Left ventricle myocardium superior (tissue), 1 donor: ENCODE measurements around the gene HOXC5. TPM values are rescaled to one million over a fixed set of nuclear protein-coding genes. Genes with fewer than 3 reads are reported as not detected.
"Not testable (repeated sequence)": the region's sequence is repeated elsewhere in the genome, so short reads cannot be mapped to it uniquely, and the experiment has no call there.

ENCODE experiments used
- ATAC-seq: fragments of 200-7000 bp; cut with Tn5 transposase; one replicate; pipeline ENCODE4 v1.9.1; 2020; ENCODE audit warnings: mild to moderate bottlenecking, moderate library complexity
- DNase-seq: peaks from one replicate; pipeline ENCODE4 v3.0.0-alpha.2; 2020
- intact Hi-C: fragments of 100-400 bp; cut with micrococcal nuclease; formaldehyde crosslinking; loops from one replicate; pipeline ENCODE4 v1.11.0; 2022
- microRNA-seq: library from miRNA; unstranded; fragments of <30 nt; microRNA quantifications from one replicate; pipeline ENCODE4 v1.2.0, GENCODE V29; 2020; ENCODE audit warnings: borderline number of aligned reads
- total RNA-seq: library from RNA; stranded (reverse); fragmentation: NEBNext Ultra II Directional; extraction: Animal tissue kit (Norgen Biotek cat#: 25700); gene quantifications from one replicate; pipeline ENCODE4 v1.2.1, GENCODE V29; 2021
- donor health status: DM: no; HTN: yes; CAD: no; lungs with severe emphysema.

Gene HOXC5
- total RNA-seq, 1 donor from 2014 or later: not detected

- DNase-seq, intact Hi-C loops, ATAC-seq: not testable (repeated sequence)
Measured at GRCh38 chr12:54077843-54078242, 45.0 kb downstream of the HOXC5 start.

- intact Hi-C loops, ATAC-seq, DNase-seq: not testable (repeated sequence)
Measured at GRCh38 chr12:54079115-54079514, 46.3 kb downstream of the HOXC5 start.

- intact Hi-C loops, DNase-seq, ATAC-seq: not testable (repeated sequence)
Measured at GRCh38 chr12:54080008-54080924, 47.4 kb downstream of the HOXC5 start.

- ATAC-seq, DNase-seq, intact Hi-C loops: not testable (repeated sequence)
Measured at GRCh38 chr12:54081053-54081514, 48.2 kb downstream of the HOXC5 start.

GRCh38 chr12:54081581-54082396, 48.9 kb downstream of the HOXC5 start:
- ATAC-seq, intact Hi-C loops, DNase-seq: not testable (repeated sequence)

GRCh38 chr12:54082397-54082892, 49.6 kb downstream of the HOXC5 start:
- DNase-seq (no peak), ATAC-seq (no peak)
- intact Hi-C loops: no loop called here

Small RNAs within 50 kb of the gene (microRNA-seq; reads per million reads assigned to microRNA genes)
- gene MIR196A2 (4.9 reads per million), gene MIR615 (not detected)

Other genes with a start within 250 kb of the HOXC5 start
- gene HOXC13, start 94.2 kb upstream of the HOXC5 start, total RNA-seq: not detected
- gene HOXC12, start 78.1 kb upstream of the HOXC5 start, total RNA-seq: not detected
- not detected for gene HOXC11, start 59.9 kb upstream of the HOXC5 start, total RNA-seq
- gene HOTAIR, start 58.1 kb upstream of the HOXC5 start, total RNA-seq: not detected
- not detected for gene HOXC10, start 47.9 kb upstream of the HOXC5 start, total RNA-seq
- gene HOXC9, start 32.9 kb upstream of the HOXC5 start, total RNA-seq: not detected
- not detected for gene HOXC8, start 24.1 kb upstream of the HOXC5 start, total RNA-seq
- gene HOXC6, start 4.6 kb upstream of the HOXC5 start, total RNA-seq: 0.15 TPM
- gene HOXC4, start 20.8 kb downstream of the HOXC5 start, total RNA-seq: not detected
- 17.0 TPM for gene SMUG1, start 155.9 kb downstream of the HOXC5 start, total RNA-seq
- gene CBX5, start 247.1 kb downstream of the HOXC5 start, total RNA-seq: 48.0 TPM
- gene HNRNPA1, start 247.7 kb downstream of the HOXC5 start, total RNA-seq: 450 TPM